MM.1S (cell line): ENCODE results near the gene TMEM207.

Experiments used
- CTCF ChIP-seq: fragments of 300-600 bp; sonication (generic); IDR thresholded peaks from 2 replicates; pipeline ENCODE4 v1.5.1; 2016; ENCODE audit warnings: antibody characterized with exemption, low read length, mixed read lengths
- EZH2 ChIP-seq: fragments of 300-600 bp; sonication (generic); optimal IDR thresholded peaks from 2 replicates; pipeline ENCODE3; 2017; ENCODE audit warnings: low read depth, mild to moderate bottlenecking, antibody characterized with exemption, low read length, mixed read lengths

- TF ChIP-seq CTCF (no peak; the same call in 1 of the 2 replicates), EZH2 (no peak)
These were observed 6.4 kb downstream of the TMEM207 start for GRCh38 chr3:190443257-190443656.
